Iris pigment epithelial cell (primary cell): ENCODE measurements around the gene POMGNT2.
A peak's percentile ranks its signal among the peaks of the same experiment; 100 is the strongest.

ENCODE experiments used
- DNase-seq: peaks from one replicate; pipeline ENCODE4 v3.0.0-alpha.2; 2011; ENCODE audit warnings: low read depth

POMGNT2 gene

DNA sequence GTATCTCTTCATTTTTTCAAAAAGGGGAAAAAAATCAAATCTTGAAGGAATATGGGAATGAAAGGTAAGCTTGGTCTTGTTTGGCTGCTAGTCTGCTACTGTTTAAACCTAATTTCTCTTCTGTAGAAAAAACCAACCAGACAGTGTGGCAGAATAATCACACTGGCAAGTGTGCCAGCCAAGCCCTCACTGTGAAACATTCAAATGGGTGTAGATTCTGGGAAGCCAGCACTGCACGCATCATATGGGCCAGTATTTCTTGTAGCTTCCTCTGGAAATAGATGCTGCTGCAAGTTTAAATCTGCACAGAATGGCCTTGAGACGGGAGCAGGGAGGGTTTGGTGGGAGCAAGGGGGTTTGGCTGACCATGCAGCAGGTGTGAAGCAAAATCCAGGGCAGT lies 62.1 kb downstream of the POMGNT2 start:
- DNase-seq, result no peak

DNA sequence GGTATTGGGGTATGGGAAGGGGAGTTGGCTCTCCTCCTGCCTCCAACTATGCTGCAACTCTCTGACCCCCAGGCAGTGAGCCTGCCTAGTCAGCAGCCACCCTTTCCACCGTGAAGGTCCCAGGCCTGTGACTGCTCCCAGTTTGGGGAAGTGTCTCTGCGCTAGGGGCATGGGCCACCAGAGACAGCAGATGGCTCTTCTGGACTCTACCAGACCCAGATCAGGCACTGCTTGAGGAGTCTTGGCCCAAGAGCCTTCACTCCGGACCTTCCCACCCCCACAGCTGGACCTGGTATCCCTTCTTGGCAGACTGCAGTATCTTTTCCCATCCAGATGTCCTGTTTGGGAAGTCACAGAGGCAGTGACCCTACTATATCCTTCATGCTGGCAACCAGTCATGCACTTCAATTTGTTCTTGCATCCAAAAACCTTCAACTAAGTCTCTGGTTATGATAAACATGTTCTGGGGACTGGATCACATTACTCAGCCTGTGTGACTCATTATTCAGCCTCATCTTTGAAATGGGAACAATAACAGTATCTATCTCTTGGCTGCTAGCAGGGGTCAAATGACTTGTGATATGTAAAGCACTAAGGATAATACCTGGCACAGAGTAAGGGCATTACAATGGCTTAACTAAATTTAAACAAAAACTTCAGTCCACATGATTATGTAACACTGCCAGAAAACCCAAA lies 62.7 kb downstream of the POMGNT2 start:
- peak; percentile 18 for DNase-seq

DNA sequence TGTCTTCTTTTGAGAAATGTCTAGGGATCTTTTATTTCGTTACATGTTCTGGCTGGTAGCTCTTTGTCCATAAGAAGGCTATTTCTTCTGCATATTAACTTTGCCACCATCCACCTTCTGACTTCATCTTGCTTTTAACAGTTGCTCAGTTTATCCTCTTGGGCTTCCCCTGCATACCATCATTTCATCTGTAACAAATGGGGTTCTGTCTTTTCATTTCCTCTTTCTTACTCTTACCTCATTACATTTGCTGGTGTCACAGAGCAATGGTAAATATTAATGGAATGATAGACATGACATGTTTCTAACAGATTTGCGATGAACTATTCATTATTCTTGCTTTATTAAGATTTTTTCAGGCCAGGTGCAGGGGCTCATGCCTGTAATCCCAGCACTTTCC lies 64.4 kb downstream of the POMGNT2 start:
- no peak for DNase-seq

DNA sequence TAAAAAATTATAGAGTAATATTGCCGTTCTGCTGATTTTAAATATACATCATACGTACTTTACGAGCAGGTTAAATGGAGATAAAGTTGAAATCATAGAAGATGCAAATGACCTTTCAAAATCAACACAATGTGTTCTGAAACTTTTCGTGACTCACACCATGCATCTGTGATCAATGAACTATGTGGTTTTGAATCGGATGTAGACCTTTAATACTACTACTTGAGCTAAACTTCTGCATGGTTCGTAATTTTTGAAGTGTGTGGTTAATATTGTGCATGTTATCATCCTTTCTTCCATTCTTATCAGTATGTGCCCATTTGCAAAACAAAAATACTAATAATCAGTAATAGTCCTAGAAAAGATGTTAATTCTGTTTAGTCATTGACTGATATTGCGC lies 67.9 kb downstream of the POMGNT2 start:
- no peak for DNase-seq

DNA sequence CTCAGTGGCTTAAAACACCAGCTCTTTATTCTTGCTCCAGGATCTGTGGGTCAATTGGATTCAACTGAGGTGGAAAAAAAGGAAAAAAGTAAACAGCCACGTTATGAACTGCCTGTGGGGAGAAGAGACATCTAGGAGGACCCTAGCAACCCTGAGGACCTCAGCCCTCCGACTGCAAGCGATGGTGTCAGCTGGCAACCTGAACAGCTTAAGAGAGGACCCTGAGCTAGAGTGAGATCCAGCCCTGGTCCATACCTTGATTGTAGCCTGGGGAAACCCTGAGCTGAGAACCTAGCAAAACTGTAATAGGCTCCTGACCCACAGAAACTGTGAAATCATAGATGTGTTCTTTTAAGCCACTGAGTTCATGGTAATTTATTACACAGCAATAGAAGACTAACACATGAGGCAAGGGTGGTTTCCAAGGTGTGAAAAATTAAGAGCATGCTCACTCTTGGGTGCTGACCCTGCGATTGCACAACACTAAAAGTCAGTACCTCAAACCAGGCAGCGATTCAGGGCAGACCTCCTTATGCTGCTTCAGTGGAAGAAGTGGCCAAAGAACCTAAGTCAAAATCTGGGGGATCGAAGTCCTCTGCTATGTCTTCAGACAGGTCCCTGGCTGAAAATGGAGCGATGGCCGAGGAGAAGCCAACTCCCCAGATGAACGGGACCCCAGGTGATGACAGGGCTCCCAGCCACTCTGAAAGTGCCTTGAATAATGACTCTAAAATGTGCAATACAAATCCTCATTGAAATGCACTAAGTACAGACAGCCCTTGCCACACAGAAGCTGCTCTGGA lies 69.1 kb downstream of the POMGNT2 start:
- no peak for DNase-seq

DNA sequence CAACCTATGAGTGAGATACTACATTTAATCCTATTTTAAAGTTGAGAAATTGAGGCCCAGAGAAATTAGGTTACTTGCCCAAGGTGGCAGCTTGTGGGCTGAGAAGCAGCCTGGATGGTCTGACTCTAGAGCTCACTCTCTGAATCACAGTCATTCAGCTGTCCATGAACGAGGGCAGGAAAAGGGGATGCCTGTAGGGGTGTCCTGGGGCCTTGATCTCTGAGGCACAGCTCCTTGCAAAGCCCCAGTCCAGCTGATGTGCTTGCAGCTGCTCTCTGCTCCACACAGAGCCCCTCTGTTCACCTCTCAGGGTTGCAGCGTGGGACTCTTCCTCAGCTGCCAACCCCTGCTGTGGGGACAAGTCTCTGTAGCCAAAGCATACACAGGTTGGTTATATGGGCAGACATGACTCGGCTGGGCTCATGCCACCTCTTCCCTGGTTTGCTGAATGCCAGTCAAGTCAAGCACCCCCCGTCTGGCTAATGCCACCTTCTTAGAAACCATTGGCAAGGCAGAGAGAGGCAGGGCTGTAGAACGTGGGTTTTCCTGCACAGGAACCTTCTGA lies 70.0 kb downstream of the POMGNT2 start:
- no peak for DNase-seq

DNA sequence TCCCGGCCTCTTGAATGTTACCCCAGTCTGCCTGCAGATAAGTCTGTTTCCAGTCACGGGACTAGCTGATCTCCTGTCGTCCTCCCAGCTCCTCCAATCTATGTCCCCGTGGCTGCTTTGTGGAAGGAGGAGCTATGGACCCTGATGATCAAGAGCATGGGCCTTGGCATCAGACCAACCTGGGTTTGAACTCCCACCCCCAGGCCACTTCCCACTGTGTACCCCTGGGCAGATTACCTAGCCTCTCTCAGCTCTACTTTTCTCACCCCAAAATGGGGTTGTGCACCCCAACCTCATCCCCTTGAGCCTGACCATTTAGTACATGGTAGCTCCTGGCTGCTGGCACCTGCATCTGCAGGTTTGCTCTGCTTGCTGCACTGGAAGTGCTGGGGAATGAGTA lies 71.0 kb downstream of the POMGNT2 start:
- no peak for DNase-seq

DNA sequence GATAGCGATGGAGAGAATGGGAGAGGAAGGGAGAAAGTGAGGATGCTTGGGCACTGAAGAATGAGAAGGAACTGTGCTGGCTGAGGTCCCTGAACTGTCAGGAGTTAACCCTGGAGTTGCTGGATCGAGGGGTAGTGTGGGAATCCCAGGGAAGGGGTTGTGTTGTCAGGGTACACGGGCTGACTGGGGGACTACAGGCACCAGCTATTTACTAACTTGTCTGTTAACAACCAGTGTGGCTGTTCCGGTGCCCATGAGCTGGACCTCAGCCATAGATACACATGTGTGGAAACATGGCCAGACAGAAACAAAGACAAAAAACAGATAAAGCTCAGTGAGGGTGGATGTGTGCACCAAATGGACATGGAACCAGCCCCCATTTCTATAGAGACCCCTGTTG lies 71.7 kb downstream of the POMGNT2 start:
- DNase-seq, result no peak

DNA sequence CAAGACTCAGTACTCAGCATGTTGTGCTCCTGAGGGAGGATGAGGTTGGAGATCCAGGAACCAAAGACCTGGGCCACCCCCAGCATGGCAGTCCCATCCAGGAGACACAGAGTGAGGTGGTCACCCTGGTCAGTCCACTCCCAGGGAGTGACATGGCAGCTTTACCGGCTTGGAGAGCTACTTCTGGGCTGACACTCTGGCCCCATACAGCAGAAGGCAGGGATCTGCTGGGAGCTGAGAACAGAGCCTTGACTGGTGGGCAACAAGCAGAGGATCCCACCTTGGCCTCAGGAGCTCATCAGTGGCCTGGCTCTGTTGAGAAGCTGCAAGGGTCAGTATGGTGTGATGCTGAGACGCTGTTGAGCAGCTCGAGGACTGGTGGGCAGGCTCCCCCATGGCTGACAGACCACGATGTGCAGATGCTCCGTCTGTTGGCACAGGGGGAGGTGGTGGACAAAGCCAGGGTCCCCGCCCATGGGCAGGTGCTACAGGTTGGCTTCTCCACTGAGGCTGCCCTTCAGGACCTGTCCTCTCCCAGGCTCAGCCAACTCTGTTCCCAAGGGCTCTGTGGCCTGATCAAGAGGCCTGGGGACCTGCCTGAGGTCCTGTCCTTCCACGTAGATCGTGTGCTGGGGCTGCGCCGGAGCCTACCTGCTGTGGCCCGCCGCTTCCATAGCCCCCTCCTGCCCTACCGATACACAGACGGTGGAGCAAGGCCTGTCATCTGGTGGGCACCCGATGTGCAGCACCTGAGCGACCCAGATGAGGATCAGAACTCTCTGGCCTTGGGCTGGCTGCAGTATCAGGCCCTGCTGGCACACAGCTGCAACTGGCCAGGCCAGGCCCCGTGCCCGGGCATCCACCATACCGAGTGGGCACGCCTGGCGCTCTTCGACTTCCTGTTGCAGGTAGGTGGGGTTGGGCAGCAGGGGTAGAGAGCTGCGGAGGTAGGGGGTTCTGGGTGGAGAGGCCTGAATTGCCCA lies 72.9 kb downstream of the POMGNT2 start:
- DNase-seq, result no peak

DNA sequence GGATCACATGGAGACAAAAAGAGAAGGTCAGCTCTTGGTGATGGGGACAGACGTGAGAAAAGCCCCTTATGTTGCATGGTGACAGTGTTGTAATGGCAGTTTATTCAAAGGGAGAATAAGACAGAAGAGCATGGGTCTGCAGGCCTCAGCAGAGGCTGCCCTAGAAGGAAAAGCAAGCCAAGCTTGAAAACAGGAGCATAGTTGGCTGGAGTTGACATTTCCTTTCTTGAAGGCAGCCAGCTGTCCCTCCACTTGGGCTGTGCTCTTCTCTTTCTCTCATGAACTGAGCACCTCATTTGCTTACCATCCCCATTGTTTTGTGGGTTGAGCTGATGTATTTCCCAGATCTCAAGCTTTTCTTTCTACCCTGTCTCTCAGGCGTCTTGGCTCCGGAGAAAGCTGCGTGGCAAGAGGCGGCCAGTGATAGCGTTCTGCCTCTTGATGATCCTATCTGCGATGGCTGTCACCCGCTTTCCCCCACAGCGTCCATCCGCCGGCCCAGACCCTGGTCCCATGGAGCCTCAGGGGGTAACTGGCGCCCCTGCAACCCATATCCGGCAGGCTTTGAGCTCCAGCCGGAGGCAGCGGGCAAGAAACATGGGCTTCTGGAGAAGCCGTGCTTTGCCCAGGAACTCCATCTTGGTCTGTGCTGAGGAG lies 73.9 kb downstream of the POMGNT2 start:
- no peak for DNase-seq

DNA sequence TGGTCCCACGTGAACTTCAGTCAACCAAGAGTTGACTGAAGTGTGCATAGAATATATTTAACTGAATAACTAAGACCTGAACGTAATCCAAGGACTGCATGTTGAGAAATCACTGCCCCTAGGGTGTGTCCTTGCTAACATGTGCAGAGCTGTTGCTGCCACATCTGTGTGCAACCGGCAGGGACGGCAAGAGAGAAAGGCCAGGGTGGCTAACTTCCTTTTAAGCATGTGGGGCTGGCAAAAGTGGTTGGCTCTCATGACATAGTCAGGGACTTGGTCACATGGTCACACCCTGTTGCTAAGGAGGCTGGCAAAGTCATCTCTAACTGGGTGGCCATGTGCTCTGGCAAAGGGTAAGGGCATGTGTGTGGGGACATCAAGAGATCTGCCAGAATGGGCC lies 74.4 kb downstream of the POMGNT2 start:
- DNase-seq, result no peak

DNA sequence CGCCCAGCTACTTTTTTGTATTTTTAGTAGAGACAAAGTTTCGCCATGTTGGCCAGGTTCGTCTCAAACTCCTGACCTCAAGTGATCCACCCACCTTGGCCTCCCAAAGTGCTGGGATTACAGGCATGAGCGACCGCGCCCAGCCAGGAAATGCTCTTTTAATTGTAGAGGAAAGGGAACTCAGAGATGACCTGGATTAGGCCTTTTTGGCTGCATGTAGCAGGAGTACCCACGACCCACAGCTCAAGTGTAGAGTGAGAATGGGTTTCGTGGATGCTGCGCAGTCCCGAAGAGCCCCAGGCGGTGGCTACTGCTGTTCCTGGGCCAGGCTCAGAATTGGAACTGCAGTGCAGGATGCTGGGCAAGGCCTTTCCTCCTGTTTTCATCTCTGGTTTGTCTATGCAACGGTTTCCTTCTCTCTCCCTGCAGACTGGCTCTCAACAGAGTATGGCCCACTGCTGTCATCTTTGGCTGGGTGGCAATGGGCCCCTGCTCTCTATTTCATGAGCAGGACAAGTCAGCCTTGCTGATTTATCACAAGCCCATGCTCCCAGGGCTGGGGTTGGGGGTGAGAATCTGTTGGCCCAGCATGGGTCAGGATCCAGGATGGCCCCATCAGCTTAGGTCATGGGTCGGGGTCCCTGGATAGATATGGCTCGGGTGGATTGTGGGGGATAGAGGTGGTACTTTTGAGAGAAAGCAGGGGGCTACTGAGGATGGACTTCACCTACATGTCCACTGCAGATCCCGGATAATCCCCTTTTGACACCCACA lies 75.5 kb downstream of the POMGNT2 start:
- DNase-seq, result no peak
